Panc1 (cell line): ENCODE results near the gene NMRAL1.

Experiments used
- SIN3A ChIP-seq: IDR thresholded peaks from 2 replicates; pipeline ENCODE4 v1.6.1; 2012; ENCODE audit warnings: low read depth, mild to moderate bottlenecking, low read length, moderate library complexity, borderline replicate concordance; ENCODE audit not compliant: insufficient read depth
- TCF7L2 ChIP-seq: IDR thresholded peaks from 2 replicates; pipeline ENCODE4 v1.6.1; 2011; ENCODE audit warnings: mild to moderate bottlenecking, low read depth, low read length, inconsistent platforms
- TF ChIP-seq, protein P1 (sequence below): fragments of 450-650 bp; IDR thresholded peaks from 2 replicates; pipeline ENCODE4 v1.5.1; 2017; ENCODE audit warnings: mild to moderate bottlenecking

GRCh38 chr16:4507588-4508345, 33.3 kb upstream of the NMRAL1 start:
- TF ChIP-seq, protein P1, sequence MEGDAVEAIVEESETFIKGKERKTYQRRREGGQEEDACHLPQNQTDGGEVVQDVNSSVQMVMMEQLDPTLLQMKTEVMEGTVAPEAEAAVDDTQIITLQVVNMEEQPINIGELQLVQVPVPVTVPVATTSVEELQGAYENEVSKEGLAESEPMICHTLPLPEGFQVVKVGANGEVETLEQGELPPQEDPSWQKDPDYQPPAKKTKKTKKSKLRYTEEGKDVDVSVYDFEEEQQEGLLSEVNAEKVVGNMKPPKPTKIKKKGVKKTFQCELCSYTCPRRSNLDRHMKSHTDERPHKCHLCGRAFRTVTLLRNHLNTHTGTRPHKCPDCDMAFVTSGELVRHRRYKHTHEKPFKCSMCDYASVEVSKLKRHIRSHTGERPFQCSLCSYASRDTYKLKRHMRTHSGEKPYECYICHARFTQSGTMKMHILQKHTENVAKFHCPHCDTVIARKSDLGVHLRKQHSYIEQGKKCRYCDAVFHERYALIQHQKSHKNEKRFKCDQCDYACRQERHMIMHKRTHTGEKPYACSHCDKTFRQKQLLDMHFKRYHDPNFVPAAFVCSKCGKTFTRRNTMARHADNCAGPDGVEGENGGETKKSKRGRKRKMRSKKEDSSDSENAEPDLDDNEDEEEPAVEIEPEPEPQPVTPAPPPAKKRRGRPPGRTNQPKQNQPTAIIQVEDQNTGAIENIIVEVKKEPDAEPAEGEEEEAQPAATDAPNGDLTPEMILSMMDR, result no peak
- no peak for TF ChIP-seq TCF7L2
- no peak for TF ChIP-seq SIN3A
